ENCODE data around the gene POLR2L.

The POLR2L gene

DNA sequence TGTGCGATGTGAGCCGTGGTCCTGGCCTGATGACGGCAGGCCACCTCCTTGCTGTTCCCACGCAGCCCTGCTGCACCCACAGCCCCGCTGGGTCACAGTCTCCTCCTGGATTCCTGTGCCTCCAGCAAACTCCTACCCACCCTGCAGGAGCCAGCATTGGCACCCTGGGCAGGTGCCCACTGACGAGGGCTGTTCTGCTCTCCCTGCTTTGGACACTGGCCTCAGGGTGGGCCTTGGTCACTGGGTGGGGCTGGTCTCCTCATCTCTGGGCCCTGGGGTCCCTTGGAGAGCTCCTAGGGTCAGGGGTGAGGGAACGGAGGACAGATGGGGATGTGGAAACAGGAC is 13.0 kb upstream of the POLR2L start:
- H3K4me3 ChIP-seq (ENCODE audit: low read length) = no peak overlapping the region
- TF ChIP-seq, protein P1, sequence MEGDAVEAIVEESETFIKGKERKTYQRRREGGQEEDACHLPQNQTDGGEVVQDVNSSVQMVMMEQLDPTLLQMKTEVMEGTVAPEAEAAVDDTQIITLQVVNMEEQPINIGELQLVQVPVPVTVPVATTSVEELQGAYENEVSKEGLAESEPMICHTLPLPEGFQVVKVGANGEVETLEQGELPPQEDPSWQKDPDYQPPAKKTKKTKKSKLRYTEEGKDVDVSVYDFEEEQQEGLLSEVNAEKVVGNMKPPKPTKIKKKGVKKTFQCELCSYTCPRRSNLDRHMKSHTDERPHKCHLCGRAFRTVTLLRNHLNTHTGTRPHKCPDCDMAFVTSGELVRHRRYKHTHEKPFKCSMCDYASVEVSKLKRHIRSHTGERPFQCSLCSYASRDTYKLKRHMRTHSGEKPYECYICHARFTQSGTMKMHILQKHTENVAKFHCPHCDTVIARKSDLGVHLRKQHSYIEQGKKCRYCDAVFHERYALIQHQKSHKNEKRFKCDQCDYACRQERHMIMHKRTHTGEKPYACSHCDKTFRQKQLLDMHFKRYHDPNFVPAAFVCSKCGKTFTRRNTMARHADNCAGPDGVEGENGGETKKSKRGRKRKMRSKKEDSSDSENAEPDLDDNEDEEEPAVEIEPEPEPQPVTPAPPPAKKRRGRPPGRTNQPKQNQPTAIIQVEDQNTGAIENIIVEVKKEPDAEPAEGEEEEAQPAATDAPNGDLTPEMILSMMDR (conservative IDR thresholded peaks at IDR 0.05; ENCODE audit: low read depth, low read length) = no peak
- no peak for DNase-seq (ENCODE audit: low read depth)

DNA sequence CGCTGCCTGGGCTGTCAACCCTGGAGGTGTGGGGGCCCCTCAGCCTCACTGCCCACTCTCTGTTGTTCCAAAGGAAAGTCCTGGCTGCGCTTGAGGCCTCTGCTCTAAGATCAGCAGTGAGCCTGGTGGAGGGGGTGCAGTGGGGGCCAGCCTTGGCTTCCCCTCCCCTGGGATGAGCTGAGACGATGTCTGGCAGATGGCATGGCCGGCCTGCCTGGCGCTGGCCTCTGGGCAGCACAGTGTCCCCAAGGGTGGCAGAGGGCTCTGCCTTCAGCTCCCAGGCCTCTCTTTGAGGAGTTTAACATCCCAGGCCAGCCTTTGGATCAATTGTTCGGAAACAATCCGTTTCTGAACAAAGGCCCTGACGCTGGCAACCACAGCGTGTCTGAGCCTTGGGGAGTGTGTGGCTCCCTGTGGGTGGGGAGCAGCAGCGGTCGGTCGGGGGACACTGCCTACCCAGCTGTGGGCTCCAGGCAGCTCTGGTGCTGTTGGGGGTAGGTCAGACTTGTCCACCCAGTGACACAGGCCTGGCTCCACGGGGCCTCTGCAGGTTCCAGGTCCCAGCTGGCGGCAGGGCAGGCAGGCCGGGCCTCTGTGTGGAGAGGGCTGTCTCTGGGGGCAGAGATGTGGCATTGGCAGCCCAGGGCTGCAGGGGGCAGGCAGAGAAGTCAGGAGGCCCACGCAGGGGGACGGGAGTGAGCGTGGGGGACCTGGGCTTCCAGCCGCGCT is 12.4 kb upstream of the POLR2L start:
- no peak overlapping the region for H3K4me3 ChIP-seq (ENCODE audit: low read length)
- no peak for DNase-seq (ENCODE audit: low read depth)
- TF ChIP-seq, protein P1 (conservative IDR thresholded peaks at IDR 0.05; ENCODE audit: low read depth, low read length) = no peak

DNA sequence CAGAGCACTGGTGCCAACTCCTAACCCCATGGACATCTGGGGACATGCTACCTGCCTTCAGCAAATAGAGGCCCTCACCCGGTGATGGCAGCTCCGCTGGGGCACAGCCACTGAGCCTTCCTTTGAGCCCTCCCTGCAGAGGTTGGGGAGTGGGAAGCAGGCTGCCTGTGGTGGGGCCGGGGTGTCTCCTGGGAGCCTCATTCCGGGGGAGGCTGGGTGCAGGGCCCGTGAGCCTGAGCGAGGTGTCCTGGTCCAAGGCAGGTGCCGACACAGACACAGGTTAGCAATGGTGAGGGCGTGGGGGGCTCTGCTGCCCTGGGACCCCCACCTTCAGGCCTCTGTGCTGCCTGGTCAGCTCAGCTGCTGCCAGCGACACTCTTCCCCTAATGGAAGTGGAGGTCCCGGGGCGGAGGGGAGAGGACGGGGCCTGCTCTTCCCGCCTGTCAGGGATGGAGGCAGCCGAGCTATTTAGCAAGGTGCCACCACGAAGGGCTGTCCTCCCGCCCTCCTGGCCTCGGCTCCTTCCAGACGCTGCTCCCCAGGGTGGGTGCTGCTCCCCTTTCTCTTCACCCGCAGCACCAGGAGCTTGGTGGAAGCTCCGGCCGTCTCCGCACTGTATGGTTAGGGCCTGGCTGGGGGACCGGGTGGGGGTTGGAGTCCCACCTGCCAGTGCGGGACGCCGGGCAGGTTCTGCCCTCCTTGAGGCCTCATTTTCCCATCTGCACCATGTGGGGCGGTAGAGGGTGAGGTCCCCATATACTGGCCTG is 11.5 kb upstream of the POLR2L start:
- H3K4me3 ChIP-seq (ENCODE audit: low read length) = no peak overlapping the region
- TF ChIP-seq, protein P1 (conservative IDR thresholded peaks at IDR 0.05; ENCODE audit: low read depth, low read length) = peak; percentile 4
- no peak for DNase-seq (ENCODE audit: low read depth)

DNA sequence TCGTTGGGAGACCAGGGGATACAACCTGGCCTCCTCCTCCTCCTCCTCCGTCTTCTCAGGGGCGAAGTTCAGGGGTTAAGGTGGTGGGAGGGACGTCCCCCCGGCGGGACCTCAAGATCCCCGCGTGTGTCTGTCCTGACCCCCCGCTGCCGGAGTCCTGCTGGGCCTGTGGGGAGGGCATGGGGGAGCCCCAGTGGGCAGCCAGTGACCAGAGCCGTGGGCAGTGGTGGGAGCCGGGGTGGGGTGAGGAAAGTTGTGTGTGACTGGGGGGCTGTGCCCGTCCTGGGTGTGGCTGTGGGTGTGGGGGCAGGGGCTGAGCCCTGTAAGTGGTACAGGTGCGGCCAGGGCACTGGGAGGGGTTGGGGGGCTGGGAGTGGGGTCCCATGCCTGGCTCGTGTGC is 10.4 kb upstream of the POLR2L start:
- H3K4me3 ChIP-seq (ENCODE audit: low read length) = no peak overlapping the region
- TF ChIP-seq, protein P1 (conservative IDR thresholded peaks at IDR 0.05; ENCODE audit: low read depth, low read length) = no peak

DNA sequence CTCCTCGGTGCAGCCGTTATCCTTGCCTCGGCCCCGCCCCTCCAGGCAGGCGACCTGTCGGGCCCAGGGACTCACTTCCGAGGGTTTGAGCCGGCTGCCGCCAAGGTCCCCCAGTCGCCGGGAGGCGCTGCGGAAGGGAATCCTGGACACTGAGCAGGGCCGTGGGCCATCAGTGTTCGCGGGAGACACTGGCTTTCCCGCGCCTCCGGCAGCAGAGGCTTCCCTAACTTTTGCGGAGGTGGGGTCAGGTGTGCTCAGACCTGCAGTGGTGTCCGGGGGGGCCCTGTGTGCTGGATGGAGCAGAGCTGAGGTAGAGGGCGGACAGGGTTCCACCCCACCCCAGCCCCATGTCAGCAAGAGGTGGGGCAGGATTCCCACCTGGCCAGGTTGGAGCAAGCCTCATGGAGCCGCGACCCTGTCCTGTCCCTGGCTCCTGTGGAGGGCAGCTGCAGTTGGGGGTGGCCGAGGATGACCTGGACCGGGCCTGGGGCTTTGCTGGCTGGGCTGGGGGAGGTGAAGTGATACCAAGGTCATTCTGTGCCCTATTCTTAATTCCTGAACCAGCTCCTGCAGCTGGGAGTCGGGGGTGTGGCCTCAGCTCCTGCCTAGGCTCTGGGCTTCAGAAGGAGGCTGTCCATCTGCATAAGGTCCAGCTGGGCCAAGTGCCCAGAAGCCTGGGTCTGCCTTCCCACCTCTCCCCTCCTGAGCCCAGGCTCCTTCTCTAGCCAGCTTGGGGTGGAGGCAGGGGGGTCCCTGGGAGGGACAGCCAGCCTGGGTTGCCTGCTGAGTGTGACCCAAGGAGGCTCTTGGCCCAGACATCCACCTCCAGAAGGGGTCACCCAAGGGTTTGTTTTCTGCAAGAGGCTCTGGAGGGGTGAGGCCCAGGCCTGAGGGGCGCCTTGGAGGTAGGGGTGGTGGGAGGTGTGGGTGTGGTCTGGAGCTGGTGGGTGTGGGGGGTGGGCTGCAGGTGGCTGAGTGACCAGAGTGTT is 8.7 kb upstream of the POLR2L start:
- H3K4me3 ChIP-seq (ENCODE audit: low read length) = peak overlapping the region; percentile 45
- TF ChIP-seq, protein P1 (conservative IDR thresholded peaks at IDR 0.05; ENCODE audit: low read depth, low read length) = peak; percentile 41
- no peak for DNase-seq (ENCODE audit: low read depth)

More for the DNA sequence above, 10.4 kb upstream of the POLR2L start:
- no peak for DNase-seq (ENCODE audit: low read depth)

DNA sequence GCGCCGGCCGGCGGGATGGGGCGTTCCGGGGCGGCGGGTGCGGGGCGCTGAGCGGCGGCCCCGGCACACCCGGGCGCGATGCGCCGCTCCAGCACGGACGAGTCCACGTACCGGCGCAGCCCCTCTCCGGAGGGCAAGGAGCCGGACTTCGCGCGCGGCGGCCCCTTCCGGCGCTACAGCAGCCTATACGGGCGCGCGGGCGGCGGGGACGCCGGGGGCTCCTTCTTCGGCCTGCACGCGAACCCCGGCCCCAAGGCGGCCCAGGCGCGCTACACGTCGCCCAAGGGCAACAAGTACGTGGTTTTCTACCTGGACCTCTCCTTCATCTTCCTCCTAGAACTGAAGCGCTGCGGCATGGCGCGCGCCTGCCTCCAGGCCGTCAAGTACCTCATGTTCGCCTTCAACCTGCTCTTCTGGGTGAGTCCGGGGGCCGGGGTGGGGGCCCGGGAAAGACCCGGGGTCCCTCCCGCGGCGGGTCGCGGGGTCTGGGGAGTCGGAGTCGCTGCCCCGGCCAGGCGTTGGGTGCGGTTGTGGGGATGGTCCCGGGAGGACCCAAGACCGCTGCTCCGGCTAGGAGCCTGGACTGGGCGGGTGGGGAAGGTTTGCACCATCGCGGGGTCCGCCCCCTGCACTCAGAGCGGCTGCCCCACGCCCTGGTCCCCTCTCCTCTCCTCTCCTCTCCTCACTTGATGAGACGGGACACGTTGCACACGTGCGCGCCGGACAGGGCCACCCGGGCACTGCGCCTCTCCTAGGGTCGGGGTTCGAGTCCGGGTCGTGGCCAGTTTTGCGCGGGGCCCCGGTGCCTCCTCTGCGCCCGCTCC is 7.8 kb upstream of the POLR2L start:
- no peak for DNase-seq (ENCODE audit: low read depth)
- H3K4me3 ChIP-seq (ENCODE audit: low read length) = peak overlapping the region; percentile 45
- TF ChIP-seq, protein P1 (conservative IDR thresholded peaks at IDR 0.05; ENCODE audit: low read depth, low read length) = no peak
